Central memory CD4-positive, alpha-beta T cell (primary cell): ENCODE measurements around the gene STOML3.
A peak's percentile ranks its signal among the peaks of the same experiment; 100 is the strongest.
"Not testable (repeated sequence)": the region's sequence is repeated elsewhere in the genome, so short reads cannot be mapped to it uniquely, and the experiment has no call there.

Source experiments
- DNase-seq: peaks from one replicate; pipeline ENCODE4 v3.0.0; 2022
- total RNA-seq, 3 experiments: gene quantifications; one replicate each; lab custom pipeline; 2026; lab: John Stamatoyannopoulos, UW

STOML3 gene, protein sequence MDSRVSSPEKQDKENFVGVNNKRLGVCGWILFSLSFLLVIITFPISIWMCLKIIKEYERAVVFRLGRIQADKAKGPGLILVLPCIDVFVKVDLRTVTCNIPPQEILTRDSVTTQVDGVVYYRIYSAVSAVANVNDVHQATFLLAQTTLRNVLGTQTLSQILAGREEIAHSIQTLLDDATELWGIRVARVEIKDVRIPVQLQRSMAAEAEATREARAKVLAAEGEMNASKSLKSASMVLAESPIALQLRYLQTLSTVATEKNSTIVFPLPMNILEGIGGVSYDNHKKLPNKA
- 0 reads per million in 3 experiments for total RNA-seq

DNA sequence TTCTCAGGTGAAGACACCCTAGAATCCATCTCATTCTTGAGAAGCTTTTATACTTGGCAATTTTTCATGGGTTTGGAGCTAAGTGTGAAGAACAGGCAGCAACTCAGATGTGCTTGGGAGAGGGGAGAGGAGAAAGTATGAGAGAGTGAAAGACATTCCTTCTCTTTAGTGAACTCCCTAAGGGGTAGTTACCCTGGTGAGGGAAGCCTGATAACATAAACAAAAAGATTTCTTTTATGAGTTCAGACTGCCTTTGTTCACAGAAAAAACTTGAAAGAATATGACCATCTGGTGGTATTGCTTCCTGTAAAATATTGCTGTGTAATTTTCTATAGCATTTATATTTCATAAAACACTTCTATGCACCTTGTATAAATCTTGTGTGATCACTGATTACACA lies at the start of gene STOML3:
STOML3 (minus strand) TSS at position 139 of the 400 bp plus-strand sequence; CDS start at position 29, 110 bp downstream.
- no peak for DNase-seq

DNA sequence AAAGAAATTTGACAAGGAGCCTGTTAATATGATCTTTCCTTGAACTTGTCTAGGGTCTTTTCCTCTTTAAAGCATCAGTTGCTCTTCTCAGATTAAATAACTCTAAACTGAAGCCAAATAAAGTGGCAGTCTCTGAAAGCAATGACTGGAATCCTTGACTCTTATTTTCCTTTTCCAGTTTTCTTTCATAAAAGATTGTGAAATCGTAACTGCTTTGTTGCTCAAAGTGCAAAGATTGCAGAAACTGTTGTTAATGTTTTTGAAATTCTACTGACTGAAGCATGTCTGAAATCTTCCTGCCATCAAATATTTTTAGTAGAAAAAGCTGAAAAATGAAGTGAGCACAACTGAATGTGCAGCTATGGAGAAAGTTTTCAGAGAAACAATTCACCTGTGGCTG lies 49.6 kb upstream of the STOML3 start:
- DNase-seq = no peak

DNA sequence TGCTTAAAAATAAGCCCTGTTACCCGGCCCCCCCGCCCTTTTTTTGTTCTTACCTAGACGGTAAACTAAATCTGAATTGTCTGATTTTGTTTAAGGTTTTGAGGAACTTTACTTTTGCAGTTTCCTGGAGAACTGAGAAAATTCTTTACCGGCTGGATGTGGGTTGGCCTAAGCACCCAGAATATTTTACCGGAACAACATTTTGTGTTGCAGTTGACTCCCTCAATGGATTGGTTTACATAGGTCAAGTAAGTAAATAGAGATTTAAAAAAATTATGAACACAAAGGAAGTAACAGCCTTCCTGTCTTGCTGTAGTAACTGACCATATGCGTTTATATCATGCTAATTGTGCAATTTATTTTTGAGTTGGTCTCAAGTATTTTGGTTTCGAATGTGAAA lies 48.4 kb upstream of the STOML3 start:
- no peak for DNase-seq

DNA sequence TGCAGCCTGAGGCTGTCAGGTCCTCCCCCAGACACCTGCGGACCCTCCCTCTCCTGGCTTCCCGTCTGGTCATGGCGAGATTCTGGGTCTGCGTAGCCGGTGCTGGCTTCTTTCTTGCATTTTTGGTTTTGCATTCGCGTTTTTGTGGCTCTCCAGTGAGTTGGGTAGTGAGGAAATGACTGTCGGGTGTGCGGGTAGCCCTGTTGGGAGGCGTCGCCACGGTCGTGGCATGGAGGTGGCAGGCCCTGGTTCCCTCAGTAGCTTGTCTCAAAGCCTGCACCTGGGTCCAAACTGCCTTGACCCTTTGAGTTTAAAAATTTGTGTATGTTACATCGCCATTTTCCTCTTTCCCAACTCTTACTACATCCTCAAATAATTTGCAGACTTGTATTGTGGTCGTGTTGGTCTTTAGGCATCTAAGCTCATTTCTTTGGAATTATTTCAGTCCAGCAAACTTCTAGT lies 48.0 kb upstream of the STOML3 start:
- DNase-seq = peak; percentile 65

DNA sequence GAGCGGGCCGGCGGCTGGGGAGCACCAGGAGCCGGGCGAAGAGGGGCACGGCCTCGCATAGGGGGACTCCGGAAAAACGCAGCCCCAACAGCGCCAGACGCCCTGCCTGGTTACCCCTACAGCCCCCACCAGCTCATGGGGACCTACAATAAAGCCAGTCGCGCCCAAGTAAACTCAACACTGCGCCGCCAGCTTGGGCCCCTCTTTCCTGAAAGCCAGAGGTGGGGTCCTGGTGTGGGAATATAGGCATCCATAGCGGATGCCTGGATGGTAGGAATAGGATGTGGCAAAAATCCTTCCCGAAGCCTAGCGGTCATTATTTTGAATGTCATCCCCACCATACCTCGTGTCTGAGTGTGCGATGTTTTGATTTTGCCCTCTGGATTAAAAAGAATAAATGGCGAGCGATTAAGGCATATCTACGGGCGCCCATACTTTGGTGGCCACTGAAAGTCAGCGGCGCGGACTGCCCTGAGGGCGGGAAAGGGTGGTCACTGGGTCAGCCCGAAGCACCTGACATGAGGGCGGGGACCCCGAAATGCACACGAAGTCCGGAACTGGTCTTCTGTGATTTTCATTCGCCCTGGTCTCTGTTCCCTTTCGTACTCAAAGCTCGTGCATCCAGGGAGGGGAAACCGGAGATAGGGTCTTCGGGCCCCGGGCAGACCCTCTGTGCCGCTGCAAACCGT lies 47.4 kb upstream of the STOML3 start, which contains the start of the genes NHLRC3 and PROSER1:
NHLRC3 (plus strand) TSS at position 577 of the 689 bp plus-strand sequence. CDS start 184 bp downstream, outside the sequence.
PROSER1 (minus strand) TSS at position 210 of the 689 bp plus-strand sequence. CDS start 847 bp downstream, outside the sequence.
- peak; percentile 83 for DNase-seq

DNA sequence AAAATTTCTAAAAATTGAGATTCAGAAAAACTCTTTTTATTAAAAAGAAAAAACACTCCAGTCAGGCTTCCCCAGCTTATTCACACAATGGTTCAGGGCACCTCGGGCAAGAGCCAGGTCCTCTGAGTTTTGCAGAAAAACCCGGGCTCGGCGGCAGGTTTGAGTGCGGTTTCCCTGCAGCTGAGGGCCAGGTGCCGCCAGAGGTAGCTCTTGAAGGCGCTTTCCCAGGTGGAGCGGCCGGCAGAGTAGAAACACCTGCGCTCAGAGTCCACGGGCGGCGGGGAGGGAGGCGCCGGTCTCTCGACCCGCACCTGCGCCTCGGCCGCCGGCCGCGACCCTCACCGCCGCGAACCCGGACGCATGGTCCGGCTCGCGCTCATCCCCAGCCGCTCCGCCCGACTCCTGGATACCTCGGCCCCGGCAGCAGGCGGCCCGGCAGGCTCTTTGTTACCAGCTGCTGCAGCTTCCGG lies 46.8 kb upstream of the STOML3 start:
- no peak for DNase-seq

DNA sequence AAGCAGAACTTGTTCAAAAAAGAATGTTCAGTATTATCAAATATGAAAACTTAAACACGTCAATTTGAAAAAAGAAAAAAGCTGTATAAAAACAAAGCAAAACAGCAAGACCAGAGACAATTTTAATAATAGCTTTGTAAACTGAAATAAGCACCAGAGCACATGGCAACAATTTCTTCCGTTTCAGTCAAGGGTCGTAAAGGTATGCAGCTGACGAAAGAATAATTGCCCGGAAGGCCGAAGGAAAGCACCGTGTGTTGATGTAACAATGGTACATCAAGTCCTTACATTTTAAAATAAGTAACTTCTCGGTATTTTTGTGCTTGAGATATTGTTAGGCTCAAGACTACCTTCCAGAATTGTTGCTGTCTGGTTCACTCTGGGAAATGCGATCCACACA lies 45.6 kb upstream of the STOML3 start:
- DNase-seq = no peak

DNA sequence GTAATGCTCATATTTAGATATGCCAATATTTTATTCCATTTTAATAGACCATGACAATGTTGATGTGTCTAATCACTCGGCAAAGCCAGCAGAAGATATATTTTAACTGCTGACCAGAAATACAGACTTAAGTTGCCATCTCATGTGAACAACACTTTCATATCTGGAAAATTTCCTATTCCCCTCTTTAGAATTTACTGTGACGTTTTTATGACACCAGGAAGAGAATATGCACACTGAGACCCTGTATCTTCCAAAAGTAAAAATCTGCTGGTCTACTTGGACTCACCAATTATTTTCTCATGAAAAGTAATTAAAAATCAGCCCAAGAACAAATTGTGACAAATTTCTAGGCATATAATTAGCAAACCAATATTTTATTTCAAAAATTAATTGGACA lies 45.2 kb upstream of the STOML3 start:
- no peak for DNase-seq

DNA sequence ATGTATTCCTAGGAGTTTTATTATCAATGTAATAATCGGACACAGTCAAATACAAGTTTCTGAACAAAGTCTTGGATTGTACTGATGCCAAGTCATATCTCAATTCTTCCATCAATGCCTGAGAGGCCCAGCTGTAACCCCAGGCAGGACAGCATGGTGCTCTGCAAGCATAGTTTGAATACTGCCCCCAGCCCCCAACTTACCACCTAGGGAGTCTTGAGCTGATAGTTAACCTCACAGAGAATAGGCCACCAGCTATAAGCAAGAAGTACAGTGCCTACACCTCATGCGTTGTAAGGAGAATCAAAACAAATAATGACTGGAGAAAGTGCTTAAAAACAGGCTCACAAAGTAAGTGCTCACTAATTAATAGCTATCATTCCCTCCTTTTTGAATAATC lies 44.6 kb upstream of the STOML3 start:
- DNase-seq = no peak

DNA sequence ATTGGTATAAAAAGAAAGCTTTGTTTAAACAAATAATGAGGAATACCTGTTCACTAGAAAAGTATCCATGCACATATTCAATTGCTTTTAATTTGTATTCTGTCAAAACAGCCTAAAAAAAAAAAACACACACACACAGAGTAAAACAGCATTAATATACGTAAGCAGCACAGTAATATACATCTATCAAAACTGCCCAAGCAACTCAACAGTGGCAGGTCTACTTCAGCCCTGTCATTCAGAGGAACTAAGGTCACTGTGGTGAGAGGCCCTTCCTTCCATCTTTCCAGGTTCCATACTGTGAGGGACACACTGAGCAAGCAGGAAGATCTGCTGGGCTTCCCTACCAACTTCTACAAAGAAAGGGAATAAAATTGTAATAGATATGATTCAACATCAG lies 43.5 kb upstream of the STOML3 start:
- DNase-seq = no peak

DNA sequence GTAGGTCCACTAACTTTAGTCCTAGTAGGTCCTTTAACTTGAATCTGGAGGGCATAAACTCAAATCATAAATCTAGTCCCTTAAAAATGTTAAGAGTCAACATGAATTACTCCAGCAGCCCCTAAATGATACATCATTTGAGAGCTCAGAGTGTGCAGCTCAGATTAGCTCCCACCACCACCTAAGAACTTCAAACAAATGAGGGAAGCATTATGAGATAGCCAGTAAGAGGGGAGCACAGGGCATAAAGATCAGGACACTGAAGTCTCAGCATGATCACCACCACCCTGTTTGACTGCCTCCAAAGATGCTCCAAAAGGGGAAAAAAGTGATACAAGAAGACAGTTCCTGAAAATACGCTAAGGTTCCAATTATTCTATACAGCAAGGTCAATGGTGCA lies 41.5 kb upstream of the STOML3 start:
- no peak for DNase-seq

DNA sequence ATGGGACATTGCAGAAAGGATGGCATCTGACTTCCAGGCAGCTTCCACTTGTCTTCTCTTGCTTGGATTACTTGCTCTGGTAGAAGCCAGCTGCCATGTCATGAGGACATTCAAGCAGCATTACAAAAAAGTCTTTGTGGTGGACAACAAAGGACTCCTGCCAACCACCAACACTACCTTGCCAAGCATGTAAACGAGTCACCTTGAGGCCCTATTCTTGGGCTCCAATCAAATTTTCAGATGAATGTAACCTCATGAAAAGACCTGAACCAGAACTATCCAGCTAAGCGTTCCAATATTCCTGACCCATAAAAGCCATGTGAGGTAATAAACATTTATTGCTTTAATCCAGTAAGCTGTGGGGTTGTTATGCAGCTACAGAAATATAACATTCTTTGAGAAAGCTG lies 34.8 kb upstream of the STOML3 start:
- no peak for DNase-seq

DNA sequence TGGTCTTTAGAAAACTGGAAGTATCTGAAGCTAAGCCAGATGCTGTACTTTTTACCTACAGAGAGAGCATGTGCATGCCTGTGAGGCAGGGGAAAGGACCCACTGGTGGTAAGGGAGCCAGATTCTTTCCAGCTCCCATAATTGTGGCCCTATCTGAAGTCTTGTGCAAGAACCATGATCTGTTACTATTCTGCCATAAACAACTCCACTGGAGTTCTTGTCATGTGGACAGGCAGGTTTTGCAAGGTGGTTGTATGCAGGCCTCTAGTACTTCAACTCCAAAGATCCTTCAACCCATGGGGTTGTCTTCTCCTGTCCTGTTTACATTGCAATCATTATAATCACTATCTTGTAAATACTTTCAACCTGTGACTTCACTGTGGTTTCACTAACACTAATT lies 33.1 kb upstream of the STOML3 start:
- no peak for DNase-seq

DNA sequence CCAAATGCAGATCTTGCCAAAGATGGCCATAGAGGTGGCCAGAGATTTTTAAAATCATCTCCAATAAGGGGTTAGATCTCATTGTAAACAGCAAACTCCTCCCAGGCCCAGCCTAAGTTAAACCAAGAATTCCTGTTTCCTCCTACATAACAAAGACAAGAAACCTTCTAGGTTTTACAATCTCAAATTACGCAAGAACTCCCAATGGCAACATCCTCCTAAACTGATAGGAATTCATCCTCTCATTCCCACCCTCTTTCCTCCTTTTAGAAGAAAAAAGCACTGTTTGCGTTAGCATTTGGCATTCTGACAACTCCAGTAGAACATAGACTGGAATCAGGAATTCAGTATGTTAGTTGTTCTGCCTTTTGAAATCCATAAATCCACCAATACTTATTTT lies 32.7 kb upstream of the STOML3 start:
- DNase-seq = no peak

DNA sequence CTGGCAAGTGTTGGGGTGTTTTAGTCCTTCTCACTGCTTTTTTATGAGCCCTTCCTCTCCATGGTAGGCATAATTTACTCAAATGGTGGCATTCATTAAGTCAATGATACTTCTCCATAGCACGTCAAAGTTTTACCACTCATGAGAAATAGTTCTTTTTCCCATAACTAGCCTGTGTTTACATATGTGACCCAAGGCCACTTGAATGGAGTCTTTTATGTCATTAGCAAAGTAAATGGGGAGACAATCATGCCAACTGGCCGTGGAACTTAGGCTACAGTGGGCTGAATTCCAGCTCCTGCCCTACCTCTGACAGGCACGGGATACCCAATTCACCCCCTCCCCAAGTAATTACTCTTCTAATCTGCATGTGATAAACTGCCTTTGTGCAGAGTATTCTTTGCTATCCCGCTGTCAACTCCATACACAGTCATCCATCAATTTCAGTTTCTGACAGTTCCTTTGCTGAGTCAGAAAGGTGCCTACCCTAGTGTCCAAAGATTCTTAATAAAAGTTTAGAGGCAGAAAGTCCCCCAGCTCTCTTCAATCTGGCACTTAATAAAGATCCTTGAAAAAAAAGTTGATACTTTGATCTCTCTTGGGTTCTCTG lies 30.3 kb upstream of the STOML3 start:
- no peak for DNase-seq

DNA sequence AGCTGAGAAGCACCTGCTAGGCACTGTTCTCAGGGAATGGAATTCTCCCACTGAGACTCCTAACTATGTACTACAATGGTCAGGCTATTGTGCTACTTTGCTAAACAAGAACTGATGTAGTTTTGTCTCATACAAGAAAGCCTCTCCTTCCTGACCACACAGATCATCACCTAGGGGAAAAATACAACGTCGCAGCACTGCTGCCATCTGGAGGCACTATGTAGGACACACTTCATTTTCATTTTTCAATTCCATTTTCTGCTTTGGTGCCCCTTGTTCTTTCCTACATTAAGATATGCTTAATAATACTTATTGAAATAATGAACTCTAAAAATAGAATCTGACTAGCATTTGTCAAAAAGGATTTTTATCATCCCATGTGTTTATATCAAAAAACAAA lies 26.2 kb upstream of the STOML3 start:
- DNase-seq = no peak

DNA sequence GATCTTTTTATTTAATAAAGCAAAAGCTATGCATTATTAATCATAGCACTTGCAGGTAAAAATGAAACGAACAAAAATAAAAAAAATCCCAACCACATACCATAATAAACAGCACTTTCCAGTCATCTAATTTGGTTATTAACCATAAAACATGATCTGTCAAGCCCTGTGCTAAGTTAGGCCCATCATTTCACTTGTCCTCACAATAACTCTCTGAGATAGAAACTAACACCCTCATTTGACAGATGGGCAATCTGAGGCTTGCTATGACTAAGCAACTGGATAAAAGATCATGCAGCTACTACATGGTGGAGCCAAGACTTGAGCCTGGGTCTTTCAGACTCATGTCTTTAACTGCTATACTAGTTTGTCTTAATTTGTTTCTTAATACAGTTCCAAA lies 25.5 kb upstream of the STOML3 start:
- DNase-seq = no peak

DNA sequence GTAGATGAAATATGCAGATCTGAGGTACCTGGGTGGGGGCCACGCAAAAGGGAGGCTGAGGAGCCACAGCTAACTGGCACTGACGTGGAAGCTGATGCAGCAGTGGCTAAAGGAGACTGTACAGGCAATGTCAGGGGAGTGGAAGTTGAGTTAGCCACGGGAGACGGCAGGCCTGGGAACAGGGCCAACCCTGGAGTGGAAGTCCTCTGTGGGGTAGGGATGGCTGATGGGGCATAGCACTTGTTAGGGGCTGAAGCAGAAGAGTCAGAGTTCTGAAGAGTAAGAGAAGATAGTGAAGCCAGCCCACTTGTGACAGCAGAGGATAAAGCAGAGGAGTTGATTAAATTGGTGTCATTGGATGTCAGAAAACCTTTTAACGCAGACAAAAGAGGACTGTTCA lies 22.8 kb upstream of the STOML3 start:
- no peak for DNase-seq

DNA sequence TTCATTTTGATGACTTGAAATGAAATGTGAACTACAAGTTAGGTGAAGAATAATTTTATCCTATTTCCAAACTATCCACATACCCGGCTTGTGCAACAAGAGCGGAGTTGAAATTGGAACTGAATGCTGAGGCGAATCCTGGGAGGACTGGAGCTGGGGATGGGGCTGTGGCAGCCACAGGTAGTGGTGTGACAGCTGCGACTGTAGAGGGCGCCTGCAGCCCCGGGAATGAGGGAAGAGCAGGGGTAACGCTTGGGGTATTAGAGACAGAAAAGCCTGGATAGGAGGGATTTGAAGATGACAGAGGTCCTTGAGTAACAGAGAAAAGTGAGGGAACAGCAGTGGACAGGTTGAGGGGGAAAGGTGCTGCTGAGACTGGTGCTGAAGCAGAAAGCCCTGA lies 22.0 kb upstream of the STOML3 start:
- no peak for DNase-seq

DNA sequence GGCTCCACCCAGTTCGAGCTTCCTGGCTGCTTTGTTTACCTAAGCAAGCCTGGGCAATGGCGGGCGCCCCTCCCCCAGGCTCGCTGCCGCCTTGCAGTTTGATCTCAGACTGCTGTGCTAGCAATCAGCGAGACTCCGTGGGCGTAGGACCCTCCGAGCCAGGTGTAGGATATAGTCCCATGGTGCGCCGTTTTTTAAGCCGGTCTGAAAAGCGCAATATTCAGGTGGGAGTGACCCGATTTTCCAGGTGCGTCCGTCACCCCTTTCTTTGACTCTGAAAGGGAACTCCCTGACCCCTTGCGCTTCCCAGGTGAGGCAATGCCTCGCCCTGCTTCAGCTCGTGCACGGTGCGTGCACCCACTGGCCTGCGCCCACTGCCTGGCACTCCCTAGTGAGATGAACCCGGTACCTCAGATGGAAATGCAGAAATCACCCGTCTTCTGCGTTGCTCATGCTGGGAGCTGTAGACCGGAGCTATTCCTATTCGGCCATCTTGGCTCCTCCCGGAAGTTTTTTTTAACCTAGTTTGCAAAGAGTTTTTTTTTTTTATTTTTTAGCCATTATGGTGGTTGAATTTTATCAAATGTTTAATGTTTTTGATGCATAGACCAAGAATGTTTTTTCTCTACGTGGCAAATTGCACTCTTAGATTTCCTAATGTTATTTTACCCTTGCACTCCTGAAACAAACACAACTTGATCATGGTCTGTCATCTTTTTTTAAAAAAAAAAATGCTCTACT lies 15.9 kb upstream of the STOML3 start:
- not testable (repeated sequence) for DNase-seq

DNA sequence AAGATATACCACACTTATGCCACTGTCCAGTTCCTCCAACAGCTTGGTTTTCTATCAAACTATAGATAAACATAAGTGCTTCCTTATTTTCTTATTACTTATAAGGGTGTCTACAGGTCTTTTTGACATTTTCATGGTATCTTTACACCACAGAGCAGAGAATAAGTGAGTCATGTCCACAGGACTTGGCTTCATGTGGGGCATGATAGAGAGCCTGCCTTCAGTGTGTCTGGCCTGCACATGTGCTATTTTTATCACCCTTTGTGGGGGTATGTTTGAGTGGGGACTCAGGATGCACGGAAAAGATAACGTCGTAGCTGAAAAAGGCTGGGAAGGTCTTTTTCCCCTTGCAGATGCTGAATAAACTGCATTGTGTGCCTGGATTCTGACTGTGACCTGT lies 8.1 kb upstream of the STOML3 start:
- no peak for DNase-seq

DNA sequence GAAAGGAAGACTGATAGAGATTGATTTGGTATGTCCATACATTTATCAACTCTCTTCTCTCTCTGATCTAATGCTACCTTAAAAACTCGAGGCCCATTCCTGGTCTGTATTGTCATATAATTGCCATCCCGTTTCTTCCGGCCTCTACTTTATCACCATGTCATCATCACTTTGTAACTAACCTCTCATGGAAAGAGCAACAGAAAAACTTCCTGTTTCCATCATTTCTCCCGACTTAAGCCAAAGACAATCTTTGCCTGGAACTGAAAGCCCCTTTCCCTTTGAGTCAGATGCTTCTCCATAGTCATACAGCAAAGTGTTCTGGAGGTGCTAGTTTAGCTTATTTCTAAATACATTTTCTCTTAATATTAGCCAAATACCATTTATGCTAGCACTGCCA lies 2.8 kb upstream of the STOML3 start:
- DNase-seq = no peak

DNA sequence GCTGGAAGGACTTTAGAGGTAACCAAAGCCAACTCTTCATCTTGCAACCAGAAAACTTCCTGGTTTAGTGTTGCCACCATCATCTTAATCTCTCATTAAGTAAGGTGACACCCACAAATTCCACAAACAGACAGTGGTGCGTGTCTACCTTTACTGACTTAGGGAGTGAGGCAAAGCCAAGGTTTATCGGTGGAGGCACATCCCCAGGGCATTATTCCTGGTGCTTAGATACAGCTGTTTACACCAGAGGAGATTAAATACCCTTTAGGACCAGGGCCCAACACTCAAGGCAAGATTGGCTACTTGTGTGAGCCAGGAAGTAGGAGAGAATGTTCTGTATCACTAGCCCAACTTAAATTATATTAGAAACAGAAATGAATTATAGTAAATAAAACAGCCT lies 9.5 kb downstream of the STOML3 start:
- no peak for DNase-seq
